Activated naive CD4-positive, alpha-beta T cell treated with anti-CD3 and anti-CD28 coated beads, Interleukin-2, amount 50 U/mL, for 24 hours (primary cell): ENCODE data around the gene GRAMD1A.

Source experiments
- H3K27ac Mint-ChIP-seq: one replicate; pipeline ENCODE4 v1.8.0; 2021; ENCODE audit warnings: mild to moderate bottlenecking, mixed read lengths
- H3K27me3 Mint-ChIP-seq: one replicate; pipeline ENCODE4 v1.8.0; 2021; ENCODE audit warnings: mixed read lengths
- H3K36me3 Mint-ChIP-seq: one replicate; pipeline ENCODE4 v1.8.0; 2021; ENCODE audit warnings: mixed read lengths
- H3K4me1 Mint-ChIP-seq: one replicate; pipeline ENCODE4 v1.8.0; 2021; ENCODE audit warnings: mixed read lengths
- H3K4me3 Mint-ChIP-seq: one replicate; pipeline ENCODE4 v1.8.0; 2021; ENCODE audit warnings: mild to moderate bottlenecking, mixed read lengths
- H3K9me3 Mint-ChIP-seq: one replicate; pipeline ENCODE4 v1.8.0; 2021; ENCODE audit warnings: mixed read lengths

The GRAMD1A gene

GRCh38 chr19:35075202-35076025 is 75.3 kb downstream of the GRAMD1A start:
- no peaks in the 10 kb centered on the region for H3K27me3 Mint-ChIP-seq
- no peak overlapping the region for H3K4me3 Mint-ChIP-seq
- H3K4me1 Mint-ChIP-seq: no peaks in the 10 kb centered on the region
- H3K36me3 Mint-ChIP-seq: no peaks in the 10 kb centered on the region
- H3K9me3 Mint-ChIP-seq: no peaks in the 10 kb centered on the region
- peak overlapping the region; percentile 73 for H3K27ac Mint-ChIP-seq

GRCh38 chr19:35076026-35076370 is 75.9 kb downstream of the GRAMD1A start:
- H3K27me3 Mint-ChIP-seq: no peaks in the 10 kb centered on the region
- no peaks in the 10 kb centered on the region for H3K36me3 Mint-ChIP-seq
- H3K4me3 Mint-ChIP-seq: no peak overlapping the region
- no peak overlapping the region for H3K27ac Mint-ChIP-seq
- H3K9me3 Mint-ChIP-seq: no peaks in the 10 kb centered on the region
- no peaks in the 10 kb centered on the region for H3K4me1 Mint-ChIP-seq
